Measurements from ENCODE around the gene RTKN2.

The RTKN2 gene

DNA sequence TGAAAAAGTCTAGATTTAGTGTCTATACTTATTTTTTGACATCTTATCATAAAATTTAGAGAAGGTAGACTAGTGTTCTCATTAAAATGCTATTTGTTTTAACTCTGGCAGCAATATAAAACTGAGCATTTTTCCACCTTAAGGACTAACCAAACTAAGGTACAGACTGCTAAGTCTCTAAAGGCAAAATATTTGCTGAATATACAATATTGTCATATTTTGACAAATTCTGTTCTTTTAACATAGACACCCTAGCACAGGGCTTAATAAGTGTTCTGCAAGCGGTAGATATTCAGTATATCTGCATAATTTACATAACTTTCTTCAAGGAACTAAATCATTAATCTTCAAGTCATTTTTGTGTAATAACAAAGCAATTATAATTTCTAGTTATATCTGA is 8.6 kb downstream of the RTKN2 start:
- H3K4me3 ChIP-seq (ENCODE audit: low read length), result no peak overlapping the region
- DNase-seq (ENCODE audit: low read depth), result no peak
- TF ChIP-seq, protein P1, sequence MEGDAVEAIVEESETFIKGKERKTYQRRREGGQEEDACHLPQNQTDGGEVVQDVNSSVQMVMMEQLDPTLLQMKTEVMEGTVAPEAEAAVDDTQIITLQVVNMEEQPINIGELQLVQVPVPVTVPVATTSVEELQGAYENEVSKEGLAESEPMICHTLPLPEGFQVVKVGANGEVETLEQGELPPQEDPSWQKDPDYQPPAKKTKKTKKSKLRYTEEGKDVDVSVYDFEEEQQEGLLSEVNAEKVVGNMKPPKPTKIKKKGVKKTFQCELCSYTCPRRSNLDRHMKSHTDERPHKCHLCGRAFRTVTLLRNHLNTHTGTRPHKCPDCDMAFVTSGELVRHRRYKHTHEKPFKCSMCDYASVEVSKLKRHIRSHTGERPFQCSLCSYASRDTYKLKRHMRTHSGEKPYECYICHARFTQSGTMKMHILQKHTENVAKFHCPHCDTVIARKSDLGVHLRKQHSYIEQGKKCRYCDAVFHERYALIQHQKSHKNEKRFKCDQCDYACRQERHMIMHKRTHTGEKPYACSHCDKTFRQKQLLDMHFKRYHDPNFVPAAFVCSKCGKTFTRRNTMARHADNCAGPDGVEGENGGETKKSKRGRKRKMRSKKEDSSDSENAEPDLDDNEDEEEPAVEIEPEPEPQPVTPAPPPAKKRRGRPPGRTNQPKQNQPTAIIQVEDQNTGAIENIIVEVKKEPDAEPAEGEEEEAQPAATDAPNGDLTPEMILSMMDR (conservative IDR thresholded peaks at IDR 0.05; ENCODE audit: low read depth, low read length), result no peak

GRCh38 chr10:62259456-62259855 is 9.2 kb downstream of the RTKN2 start:
- no peak for DNase-seq (ENCODE audit: low read depth)
- TF ChIP-seq, protein P1 (conservative IDR thresholded peaks at IDR 0.05; ENCODE audit: low read depth, low read length), result no peak
- no peak overlapping the region for H3K4me3 ChIP-seq (ENCODE audit: low read length)

GRCh38 chr10:62258926-62259325 is 9.7 kb downstream of the RTKN2 start:
- TF ChIP-seq, protein P1 (conservative IDR thresholded peaks at IDR 0.05; ENCODE audit: low read depth, low read length), result no peak
- DNase-seq (ENCODE audit: low read depth), result no peak
- no peak overlapping the region for H3K4me3 ChIP-seq (ENCODE audit: low read length)

DNA sequence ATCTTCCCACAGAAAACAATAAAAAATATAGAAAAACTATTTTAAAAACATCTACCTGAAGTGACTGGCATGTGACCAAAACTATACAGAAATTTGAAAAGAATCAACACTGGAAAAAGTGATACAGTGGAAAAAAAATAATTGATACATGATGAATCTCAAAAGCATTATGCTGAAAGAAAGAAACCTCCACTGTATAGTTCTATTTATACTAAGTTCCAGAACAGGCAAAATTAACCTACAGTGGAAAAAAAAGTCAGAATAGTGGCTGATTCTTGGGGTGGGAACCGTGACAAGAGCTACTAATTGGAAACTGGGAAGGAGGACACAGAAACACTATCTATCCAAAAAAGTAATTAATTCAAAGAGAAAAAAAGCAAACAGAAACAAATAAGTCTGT is 14.9 kb downstream of the RTKN2 start:
- TF ChIP-seq, protein P1 (conservative IDR thresholded peaks at IDR 0.05; ENCODE audit: low read depth, low read length), result no peak
- no peak for DNase-seq (ENCODE audit: low read depth)

DNA sequence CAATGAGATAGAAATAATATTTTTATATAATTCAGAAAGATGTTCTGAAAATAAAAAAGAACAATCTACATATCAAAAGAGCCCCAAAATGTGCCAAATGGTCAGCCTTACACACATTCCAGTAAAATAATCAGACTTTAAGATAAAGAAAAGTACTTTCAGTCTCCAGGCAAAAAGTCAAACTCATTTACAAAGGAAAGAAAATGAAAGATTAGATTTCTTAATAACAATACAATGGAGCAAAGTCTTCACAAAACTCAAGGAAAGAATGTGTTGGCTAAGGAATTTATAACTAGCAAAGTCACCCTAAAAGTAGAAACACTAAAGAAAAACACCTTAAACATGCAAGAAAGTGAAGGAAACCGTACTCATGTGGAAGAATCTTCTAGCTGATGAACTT is 16.6 kb downstream of the RTKN2 start:
- TF ChIP-seq, protein P1 (conservative IDR thresholded peaks at IDR 0.05; ENCODE audit: low read depth, low read length), result no peak
- H3K4me3 ChIP-seq (ENCODE audit: low read length), result no peak overlapping the region
- DNase-seq (ENCODE audit: low read depth), result no peak

More for the DNA sequence above, 14.9 kb downstream of the RTKN2 start:
- no peak overlapping the region for H3K4me3 ChIP-seq (ENCODE audit: low read length)

GRCh38 chr10:62250594-62251198 is 17.9 kb downstream of the RTKN2 start:
- no peak overlapping the region for H3K4me3 ChIP-seq (ENCODE audit: low read length)
- peak; percentile 76 for DNase-seq (ENCODE audit: low read depth)

DNA sequence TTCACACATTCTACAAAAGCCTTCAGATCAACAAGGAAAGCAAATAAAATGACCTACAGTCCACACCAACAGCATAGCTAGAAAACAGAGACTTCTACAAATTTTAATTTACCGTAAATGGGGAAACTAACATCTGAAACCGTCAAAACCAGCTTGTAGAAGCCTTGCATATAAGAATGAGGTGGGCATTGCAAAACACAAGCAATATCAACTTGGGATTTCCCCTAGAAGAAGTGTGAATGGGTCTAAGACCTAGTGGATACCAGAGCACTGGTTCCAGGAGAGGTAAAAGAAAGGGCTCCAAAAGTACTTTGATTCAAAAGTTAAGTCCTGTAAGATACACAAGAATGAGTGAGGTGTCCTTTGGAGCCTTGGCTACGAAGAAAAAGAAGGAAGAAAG is 18.7 kb downstream of the RTKN2 start:
- TF ChIP-seq, protein P1 (conservative IDR thresholded peaks at IDR 0.05; ENCODE audit: low read depth, low read length), result no peak
- no peak overlapping the region for H3K4me3 ChIP-seq (ENCODE audit: low read length)
- no peak for DNase-seq (ENCODE audit: low read depth)

More at GRCh38 chr10:62250594-62251198, 17.9 kb downstream of the RTKN2 start:
- TF ChIP-seq, protein P1 (conservative IDR thresholded peaks at IDR 0.05; ENCODE audit: low read depth, low read length), result no peak

Measured in retinal pigment epithelial cell (primary cell).